ENCODE results near the gene AGL.
"Not testable (repeated sequence)": the region's sequence is repeated elsewhere in the genome, so short reads cannot be mapped to it uniquely, and the experiment has no call there.

Gene AGL

DNA sequence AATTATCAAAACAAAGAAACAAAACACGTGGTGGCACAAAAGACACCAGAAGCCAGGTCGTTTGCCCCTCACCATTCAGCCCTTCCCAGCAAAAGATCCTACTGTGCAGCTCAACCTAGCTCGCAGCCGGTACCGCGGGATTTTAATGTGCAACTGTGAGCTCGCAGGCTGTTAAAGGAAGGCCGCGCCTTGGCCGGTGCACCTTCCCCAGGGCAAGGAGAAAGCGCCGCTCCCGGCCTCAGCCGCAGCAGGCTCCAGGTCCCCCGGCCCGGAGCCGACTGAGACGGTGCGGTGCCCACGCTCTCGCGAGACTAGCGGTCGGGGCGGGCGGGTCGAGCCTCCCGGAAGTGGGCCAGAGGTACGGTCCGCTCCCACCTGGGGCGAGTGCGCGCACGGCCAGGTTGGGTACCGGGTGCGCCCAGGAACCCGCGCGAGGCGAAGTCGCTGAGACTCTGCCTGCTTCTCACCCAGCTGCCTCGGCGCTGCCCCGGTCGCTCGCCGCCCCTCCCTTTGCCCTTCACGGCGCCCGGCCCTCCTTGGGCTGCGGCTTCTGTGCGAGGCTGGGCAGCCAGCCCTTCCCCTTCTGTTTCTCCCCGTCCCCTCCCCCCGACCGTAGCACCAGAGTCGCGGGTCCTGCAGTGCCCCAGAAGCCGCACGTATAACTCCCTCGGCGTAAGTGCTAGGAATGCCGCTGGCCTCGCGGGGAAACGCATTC, at the start of gene AGL:
TSS of gene AGL (plus strand) at position 618 of the 715 bp plus-strand sequence. CDS start 682 bp downstream, outside the sequence.
- peak; percentile 83 for DNase-seq (ENCODE audit: low read depth)

DNA sequence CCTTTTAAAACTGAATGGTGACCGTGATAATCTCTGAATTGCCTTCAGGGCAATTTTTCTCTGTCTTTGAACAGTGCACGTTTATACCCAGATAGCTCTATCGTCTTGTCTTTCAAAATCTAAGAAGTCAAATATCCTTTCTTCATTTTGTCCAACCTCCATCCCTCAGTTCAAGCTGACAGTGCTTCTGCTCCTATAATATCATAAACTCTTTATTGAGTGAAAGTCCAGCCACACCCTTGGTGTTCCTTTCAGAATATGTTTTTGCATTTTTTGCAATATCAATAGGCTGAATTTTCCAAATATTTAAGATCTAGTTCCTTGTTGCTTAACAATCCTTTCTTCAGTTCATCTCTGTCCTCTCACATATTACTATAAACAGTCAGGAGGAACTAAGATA, 48.6 kb upstream of the AGL start:
- DNase-seq (ENCODE audit: low read depth) = no peak

GRCh38 chr1:99806882-99807281, 43.3 kb upstream of the AGL start:
- DNase-seq (ENCODE audit: low read depth) = no peak

GRCh38 chr1:99808391-99809115, 41.6 kb upstream of the AGL start:
- peak; percentile 90 for DNase-seq (ENCODE audit: low read depth)

DNA sequence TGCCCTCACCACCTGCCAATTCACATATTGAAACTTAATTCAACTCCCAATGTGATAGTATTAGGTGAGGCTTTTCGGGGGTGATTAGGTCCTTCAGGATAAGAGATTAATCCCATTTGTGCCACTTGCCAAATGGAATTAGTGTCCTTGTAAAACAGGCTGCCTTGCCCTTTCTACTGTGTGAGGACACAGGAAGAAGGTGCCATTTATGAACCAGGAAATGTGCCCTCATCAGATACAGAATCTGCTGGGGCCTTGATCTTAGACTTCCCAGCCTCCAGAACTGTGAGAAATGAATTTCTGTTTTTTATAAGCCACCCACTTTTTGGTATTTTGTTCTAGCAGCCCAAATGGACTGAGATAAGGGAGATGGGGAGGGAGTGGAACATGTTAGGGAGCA, 39.1 kb upstream of the AGL start:
- DNase-seq (ENCODE audit: low read depth) = no peak

DNA sequence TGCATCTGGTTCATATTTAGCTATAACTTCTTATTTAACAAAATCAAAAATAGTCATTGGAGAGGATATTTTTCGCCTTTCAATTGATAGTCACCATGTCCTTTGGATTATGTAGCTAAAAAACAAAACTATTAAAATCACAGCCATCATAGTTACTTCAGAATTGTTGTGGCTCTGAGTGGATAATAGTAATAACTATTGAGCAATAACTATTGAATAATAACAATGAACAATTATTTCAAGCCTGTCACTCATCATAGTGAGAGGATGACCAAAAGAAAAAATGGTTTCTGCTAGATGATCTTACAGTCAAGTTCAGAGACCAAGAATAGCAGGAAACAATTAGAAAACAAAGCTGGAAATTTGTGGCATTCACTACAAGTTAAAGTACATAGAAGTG, 38.4 kb upstream of the AGL start:
- DNase-seq (ENCODE audit: low read depth) = no peak

DNA sequence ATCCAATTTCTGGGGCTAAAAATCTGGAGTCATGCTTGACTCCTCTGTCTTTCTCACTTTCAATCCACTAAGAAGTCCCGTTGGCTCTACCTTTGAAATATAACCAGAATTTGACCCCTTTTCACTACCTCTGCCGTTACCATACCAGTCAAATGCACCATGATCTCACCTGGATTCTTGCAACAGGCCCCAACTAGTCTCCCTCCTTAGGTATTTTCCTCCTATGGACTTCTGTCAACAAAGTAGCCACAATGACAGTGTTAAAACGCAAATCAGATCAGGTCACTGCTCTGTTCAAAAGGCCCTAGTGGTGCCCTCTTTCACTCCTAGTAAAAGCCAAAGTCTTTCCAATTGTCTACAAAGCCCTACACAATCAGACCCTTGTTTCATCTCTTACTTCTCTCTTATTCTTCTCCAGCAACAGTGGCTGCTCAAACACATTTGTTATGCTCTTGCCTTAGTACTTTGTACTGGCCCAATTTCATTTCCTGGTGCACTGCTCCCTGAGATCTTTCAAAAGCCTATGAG, 35.7 kb upstream of the AGL start:
- no peak for DNase-seq (ENCODE audit: low read depth)

- DNase-seq (ENCODE audit: low read depth) = no peak
Observed at GRCh38 chr1:99816656-99817055, 33.5 kb upstream of the AGL start.

DNA sequence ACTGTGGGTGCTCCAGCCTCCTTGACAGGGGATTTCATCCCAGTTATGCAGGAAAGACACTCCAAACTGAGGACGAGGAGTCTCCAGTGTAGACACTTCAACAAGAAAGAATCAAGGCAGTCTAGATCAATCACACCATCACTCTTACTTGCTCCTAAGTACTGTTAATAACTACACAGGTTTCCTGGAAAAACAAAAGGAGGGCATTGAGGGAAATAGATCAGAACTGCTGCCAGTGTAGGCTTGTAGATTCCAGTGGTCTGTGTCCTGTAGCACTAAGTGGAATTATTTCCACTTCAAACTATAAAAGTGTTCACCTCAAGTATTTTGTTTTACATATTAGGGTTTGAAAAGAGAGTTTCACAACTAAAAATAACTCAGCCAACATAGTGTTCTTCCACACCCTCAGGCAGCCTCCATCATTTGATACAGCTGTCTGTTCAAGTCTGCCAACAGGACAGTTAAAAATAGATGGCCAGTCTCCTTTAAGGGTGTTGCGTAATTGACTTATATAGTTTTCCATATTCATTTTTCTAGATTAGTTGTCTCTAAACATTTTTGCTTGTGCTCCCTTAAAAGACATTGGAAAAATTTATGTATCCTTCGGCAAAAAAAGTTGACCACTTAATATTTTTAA, 32.0 kb upstream of the AGL start:
- no peak for DNase-seq (ENCODE audit: low read depth)

GRCh38 chr1:99820546-99820945, 29.6 kb upstream of the AGL start:
- no peak for DNase-seq (ENCODE audit: low read depth)

GRCh38 chr1:99825098-99825497, 25.1 kb upstream of the AGL start:
- DNase-seq (ENCODE audit: low read depth) = no peak

DNA sequence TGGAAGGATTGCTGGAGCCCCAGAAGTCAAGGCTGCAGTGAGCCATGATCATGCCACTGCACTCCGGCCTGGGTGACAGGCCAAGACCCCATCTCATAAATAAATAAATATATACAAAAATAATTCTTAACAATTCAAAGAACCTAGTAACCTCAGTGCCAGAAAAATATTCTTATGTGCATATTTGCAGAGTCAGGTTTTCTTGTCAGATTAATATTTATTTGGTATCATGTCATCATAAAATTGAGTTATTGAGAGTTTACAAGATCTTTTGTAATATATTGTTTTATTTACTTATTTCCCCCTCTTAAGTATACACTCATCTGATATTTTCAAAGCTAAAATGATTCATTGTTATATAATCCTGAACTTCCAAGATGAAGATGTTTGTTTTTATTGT, 24.5 kb upstream of the AGL start:
- no peak for DNase-seq (ENCODE audit: low read depth)

DNA sequence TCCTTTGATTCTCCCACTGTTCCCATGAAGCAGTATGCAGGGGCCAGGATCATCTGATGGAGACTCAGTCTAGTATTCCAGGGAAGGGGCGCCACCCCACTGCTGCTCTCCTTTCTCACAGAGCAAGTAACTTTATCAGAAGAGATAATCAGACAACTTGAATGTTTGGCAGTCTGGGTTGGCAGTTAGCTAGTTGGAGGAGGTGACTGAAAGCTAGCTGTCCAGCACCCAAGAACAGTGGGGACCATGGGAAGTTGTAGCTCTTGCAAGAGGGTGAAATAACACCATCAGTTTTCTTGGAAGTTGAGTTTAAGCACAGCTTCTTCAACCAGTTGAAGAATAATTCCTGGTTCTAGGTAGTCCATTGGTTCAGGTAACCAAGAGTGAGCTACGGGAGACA, 22.2 kb upstream of the AGL start:
- DNase-seq (ENCODE audit: low read depth) = no peak

DNA sequence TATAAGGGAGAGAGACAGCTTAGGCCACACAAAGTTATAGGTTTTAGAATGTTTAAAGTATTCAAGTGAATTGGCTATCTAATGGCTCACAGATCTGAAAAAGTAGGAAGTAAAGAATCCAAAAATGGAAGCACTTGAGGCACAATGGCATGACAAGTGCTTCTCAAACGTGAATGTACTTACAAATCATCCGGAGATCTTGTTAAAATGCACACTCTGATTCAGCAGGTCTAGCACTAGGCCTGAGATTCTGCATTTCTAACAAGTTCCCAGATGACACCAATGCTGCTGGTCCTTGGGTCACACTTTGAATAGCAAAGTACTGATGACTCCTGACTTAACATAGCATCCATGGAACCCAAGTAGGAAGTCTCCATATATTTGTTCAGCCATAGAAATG, 20.9 kb upstream of the AGL start:
- DNase-seq (ENCODE audit: low read depth) = no peak

- DNase-seq (ENCODE audit: low read depth) = not testable (repeated sequence)
Observed at GRCh38 chr1:99833911-99834310, 16.2 kb upstream of the AGL start.

DNA sequence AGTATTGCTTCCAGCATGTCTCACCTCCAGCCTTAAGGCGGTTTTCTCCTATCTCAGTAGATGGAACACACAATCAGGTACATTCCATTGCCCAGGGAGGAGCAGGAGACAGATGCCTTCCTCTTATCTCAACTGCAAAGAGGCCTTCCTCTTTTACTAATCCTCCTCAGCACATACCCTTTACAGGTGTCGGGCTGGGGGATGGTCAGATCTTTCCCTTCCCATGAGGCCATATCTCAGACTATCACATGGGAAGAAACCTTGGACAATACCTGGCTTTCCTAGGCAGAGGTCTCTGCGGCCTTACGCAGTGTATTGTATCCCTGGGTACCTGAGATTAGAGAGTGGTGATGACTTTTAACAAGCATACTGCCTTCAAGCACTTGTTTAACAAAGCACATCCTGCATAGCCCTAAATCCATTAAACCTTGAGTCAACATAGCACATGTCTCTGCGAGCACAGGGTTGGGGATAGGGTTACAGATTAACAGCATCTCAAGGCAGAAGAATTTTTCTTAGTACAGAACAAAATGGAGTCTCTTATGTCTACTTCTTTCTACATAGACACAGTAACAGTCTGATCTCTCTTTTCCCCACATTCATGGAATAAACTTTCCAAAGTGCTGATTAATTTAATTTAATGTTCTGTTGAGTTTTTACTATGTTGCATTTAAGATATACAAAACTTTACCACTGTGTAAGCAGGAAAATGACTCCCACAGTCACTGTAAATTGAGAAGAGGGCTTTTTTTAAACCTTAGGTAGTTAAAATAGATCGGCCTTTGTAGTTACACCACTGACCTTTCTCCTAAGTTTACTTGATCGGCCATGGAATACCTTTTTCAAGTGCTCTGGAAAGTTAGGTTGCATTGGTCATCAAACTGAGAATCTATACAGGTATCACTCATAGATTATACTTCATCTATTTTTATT, 13.7 kb upstream of the AGL start:
- DNase-seq (ENCODE audit: low read depth) = not testable (repeated sequence)

GRCh38 chr1:99840353-99840752, 9.8 kb upstream of the AGL start:
- not testable (repeated sequence) for DNase-seq (ENCODE audit: low read depth)

- DNase-seq (ENCODE audit: low read depth) = no peak
Observed at GRCh38 chr1:99843760-99844159, 6.4 kb upstream of the AGL start.

- DNase-seq (ENCODE audit: low read depth) = not testable (repeated sequence)
Observed at GRCh38 chr1:99845201-99845600, 5.0 kb upstream of the AGL start.

- DNase-seq (ENCODE audit: low read depth) = peak; percentile 9
Observed at GRCh38 chr1:99849413-99849743, 783 bp upstream of the AGL start.

DNA sequence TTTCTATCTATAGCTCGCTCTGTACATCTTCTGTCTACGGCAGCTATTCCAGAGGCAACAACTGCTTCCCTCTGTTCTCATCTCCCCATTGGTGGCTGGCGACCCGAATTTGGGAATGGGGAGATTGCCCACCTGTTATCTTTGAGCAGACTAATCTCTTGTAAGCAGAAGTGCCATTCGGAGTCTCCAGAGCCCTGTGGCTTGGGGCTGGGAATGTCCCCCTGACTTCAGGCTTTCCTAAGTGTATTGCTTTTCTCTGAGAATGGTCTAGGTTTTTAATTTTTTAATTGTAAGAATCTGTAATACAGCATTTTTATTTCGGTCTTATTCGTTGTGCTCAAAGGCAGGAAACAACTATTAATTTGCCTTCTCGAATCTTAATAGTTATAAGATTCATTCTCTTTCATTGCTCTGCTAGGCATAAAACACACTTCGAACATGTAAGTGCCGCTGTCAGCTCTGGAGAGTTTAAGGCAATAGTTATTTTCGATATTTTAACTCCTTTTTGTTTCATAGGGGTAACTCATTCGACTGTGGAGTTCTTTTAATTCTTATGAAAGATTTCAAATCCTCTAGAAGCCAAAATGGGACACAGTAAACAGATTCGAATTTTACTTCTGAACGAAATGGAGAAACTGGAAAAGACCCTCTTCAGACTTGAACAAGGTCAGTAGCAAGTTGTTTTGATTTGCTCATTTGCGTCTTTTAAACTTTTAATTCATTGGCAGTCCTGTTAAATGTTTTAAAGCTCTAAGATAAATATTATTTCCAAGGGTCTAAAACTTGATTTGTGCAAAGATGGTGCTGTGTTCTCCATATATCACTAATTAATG, 514 bp downstream of the AGL start:
- peak; percentile 10 for DNase-seq (ENCODE audit: low read depth)

Measured in ELR (cell line).